ENCODE data around the gene TULP4. TPM values are rescaled to one million over a fixed set of nuclear protein-coding genes. Genes with fewer than 3 reads are reported as not detected.

The TULP4 gene
- total RNA-seq, 1 donor from 2014 or later: 171 TPM

DNA sequence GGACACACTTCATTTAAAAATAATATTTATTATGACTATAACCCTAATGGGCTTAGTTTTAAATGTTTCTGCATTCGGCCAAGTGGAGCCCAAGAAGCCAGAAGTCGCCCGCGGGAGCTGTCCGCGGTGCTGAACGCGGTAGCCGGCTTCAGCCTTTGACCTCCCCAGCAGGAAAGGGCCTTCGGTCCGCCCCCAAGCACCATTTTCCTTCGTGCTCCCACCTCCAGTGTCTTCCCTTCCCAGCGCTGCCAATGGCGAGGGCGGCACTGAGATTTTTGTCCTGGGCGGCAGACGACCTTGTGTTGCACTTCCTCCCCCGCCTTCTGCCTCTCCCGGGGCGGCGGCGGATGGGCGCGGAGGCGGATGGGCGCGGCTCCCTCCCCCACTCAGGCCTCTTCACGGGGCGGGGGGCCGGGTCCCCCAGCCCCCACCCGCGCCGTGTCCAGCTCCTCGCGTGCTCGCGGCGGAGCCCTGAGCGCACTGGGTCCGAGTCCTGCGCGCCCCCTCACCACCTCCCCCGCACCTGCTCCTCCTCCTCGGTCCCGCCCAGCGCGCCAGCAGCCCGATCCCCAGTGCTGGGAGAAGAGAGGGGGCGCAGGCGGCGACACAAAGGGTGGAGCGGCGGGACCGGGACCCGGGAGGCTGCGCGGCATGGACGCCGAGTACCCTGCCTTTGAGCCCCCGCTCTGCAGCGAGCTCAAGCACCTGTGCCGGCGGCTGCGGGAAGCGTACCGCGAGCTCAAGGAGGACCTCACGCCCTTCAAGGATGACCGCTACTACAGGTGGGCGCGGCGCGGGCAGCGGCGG, 224.0 kb downstream of the TULP4 start:
- Mint-ChIP-seq H3K4me3 (ENCODE audit: low read depth) (peak overlapping the region; percentile 74), H3K27me3 (peaks cover 29% of the 10 kb centered on the region), H3K9me3 (ENCODE audit: low read depth) (no peaks in the 10 kb centered on the region), H3K4me1 (ENCODE audit: low read depth) (no peaks in the 10 kb centered on the region), H3K27ac (no peak overlapping the region), H3K36me3 (ENCODE audit: insufficient read depth) (peaks cover 3% of the 10 kb centered on the region)
- peak; percentile 82 for DNase-seq (ENCODE audit: low spot score, unreplicated experiment)
- TF ChIP-seq, protein P1, sequence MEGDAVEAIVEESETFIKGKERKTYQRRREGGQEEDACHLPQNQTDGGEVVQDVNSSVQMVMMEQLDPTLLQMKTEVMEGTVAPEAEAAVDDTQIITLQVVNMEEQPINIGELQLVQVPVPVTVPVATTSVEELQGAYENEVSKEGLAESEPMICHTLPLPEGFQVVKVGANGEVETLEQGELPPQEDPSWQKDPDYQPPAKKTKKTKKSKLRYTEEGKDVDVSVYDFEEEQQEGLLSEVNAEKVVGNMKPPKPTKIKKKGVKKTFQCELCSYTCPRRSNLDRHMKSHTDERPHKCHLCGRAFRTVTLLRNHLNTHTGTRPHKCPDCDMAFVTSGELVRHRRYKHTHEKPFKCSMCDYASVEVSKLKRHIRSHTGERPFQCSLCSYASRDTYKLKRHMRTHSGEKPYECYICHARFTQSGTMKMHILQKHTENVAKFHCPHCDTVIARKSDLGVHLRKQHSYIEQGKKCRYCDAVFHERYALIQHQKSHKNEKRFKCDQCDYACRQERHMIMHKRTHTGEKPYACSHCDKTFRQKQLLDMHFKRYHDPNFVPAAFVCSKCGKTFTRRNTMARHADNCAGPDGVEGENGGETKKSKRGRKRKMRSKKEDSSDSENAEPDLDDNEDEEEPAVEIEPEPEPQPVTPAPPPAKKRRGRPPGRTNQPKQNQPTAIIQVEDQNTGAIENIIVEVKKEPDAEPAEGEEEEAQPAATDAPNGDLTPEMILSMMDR (IDR thresholded peaks at IDR 0.05; ENCODE audit: unreplicated experiment): no peak

DNA sequence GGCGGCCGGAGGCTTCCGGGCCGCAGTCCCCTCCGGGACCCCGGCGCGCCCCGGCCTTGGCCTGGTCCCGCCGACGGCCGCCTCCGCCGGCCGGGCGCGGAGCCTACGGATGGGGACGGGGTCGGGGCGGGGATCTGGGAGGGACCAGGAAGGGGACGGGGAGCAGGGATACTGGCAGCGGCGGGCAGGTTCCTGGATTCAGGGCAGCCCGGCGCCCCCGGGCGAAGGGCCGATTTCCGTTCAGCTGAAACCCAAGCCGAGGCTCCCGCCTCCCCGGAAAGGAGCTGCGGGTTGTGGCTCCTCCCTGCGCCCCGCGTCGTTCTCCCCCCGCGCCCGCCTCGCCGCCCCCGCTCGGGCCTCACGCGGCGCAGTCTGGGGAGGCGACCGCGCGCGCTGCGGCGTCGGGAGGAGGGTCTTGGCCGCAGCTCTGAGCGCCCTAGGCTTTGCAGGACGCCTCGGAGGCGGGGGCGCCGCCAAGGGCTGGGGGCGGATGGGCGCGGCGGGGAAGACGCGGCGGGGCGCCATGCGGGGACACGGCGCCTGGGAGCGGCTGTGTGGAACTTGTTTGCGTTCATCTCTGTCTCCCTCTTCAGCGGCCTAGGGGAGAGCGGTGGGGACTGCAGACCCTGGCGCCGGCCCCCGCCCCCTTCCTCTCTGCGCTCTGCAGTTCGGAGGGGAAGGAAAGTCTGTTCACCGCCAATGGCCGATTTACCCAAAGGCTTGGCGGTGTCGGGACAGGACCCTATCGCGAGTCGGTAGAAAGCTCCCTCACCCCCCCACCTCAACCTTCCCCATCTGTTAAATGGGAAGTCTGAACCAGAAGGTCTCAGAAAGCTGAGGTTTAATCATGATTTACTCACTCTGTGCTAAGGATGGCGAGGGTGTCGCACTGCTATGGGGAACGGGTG, 224.9 kb downstream of the TULP4 start:
- peak; percentile 48 for DNase-seq (ENCODE audit: low spot score, unreplicated experiment)
- Mint-ChIP-seq H3K27ac (peak overlapping the region; percentile 16), H3K27me3 (peaks cover 26% of the 10 kb centered on the region), H3K9me3 (ENCODE audit: low read depth) (no peaks in the 10 kb centered on the region), H3K4me3 (ENCODE audit: low read depth) (peak overlapping the region; percentile 66), H3K4me1 (ENCODE audit: low read depth) (no peaks in the 10 kb centered on the region), H3K36me3 (ENCODE audit: insufficient read depth) (peaks cover 3% of the 10 kb centered on the region)
- TF ChIP-seq, protein P1 (IDR thresholded peaks at IDR 0.05; ENCODE audit: unreplicated experiment): peak; percentile 24

DNA sequence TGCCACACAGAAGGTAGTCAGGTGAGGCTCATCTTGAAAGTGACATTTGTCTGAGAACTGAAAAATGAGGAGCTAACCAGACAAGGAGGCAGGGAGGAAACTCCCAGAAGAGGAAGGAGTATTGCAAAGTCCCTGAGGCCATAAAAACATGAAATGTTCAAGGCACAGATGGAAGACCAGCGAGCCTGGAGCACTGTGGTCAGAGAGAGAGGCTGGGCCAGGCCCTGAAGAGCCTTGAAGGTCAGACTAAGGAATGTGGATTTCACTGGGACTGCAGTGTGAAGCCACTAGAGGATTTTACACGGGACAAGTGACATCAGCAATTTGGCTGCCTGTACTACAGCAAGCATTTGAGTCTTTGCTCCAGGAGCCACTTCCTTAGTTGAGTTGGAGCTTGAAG, 226.5 kb downstream of the TULP4 start:
- no peak for DNase-seq (ENCODE audit: low spot score, unreplicated experiment)

DNA sequence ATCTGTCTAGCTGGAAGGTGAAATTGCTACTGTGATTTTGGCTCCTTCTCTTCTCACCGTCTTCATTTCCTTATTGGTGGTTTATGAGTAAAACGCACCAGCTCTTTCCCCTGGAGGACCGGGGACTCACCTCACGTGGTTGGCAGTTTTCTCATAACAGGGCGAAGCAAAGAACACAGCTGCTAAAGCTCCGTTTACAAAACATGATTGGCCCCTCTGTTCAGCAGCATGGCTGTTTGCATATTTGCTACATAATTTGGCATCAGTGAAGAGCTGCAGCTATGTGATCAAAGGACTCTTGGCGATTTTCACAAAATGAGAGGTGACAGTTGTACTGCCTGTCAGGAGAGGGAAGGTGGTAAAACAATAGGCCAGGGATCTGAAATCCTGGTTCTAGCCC, 227.1 kb downstream of the TULP4 start:
- H3K4me1 Mint-ChIP-seq (ENCODE audit: low read depth): peaks cover 1% of the 10 kb centered on the region
- no peaks in the 10 kb centered on the region for H3K9me3 Mint-ChIP-seq (ENCODE audit: low read depth)
- no peak overlapping the region for H3K27ac Mint-ChIP-seq
- H3K4me3 Mint-ChIP-seq (ENCODE audit: low read depth): no peak overlapping the region
- H3K36me3 Mint-ChIP-seq (ENCODE audit: insufficient read depth): peaks cover 3% of the 10 kb centered on the region
- DNase-seq (ENCODE audit: low spot score, unreplicated experiment): no peak
- peaks cover 27% of the 10 kb centered on the region for H3K27me3 Mint-ChIP-seq
- TF ChIP-seq, protein P1 (IDR thresholded peaks at IDR 0.05; ENCODE audit: unreplicated experiment): no peak

More for the DNA sequence above, 226.5 kb downstream of the TULP4 start:
- Mint-ChIP-seq H3K9me3 (ENCODE audit: low read depth) (no peaks in the 10 kb centered on the region), H3K4me3 (ENCODE audit: low read depth) (no peak overlapping the region), H3K4me1 (ENCODE audit: low read depth) (peaks cover 1% of the 10 kb centered on the region), H3K27me3 (peaks cover 24% of the 10 kb centered on the region), H3K27ac (peak overlapping the region; percentile 64), H3K36me3 (ENCODE audit: insufficient read depth) (peaks cover 3% of the 10 kb centered on the region)
- TF ChIP-seq, protein P1 (IDR thresholded peaks at IDR 0.05; ENCODE audit: unreplicated experiment): no peak

DNA sequence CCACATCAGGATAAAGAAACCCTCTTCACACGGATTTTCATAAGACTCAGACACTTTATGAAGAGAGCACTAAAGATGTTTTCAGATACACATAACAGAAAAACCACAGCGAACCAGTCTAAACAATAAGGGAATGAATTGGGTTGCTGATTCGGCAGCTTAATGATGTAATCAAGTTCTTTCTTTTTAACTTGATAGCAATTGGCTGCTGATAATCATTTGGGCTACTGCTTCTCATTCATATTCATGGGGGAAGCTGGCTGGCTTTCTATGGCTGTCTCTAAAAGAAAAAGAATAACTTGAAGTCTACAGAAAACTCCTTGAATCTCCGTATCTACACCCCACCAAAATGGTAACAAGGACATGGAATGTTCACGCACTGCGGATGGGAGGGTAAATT, 227.6 kb downstream of the TULP4 start:
- peaks cover 1% of the 10 kb centered on the region for H3K4me1 Mint-ChIP-seq (ENCODE audit: low read depth)
- H3K27ac Mint-ChIP-seq: no peak overlapping the region
- H3K4me3 Mint-ChIP-seq (ENCODE audit: low read depth): no peak overlapping the region
- TF ChIP-seq, protein P1 (IDR thresholded peaks at IDR 0.05; ENCODE audit: unreplicated experiment): no peak
- H3K9me3 Mint-ChIP-seq (ENCODE audit: low read depth): no peaks in the 10 kb centered on the region
- peaks cover 3% of the 10 kb centered on the region for H3K36me3 Mint-ChIP-seq (ENCODE audit: insufficient read depth)
- no peak for DNase-seq (ENCODE audit: low spot score, unreplicated experiment)
- peaks cover 27% of the 10 kb centered on the region for H3K27me3 Mint-ChIP-seq
